HG03280 (cell line): ENCODE measurements around the gene CAPN15.

Source experiments
- ATAC-seq: cut with Tn5 transposase; IDR thresholded peaks from one replicate; pipeline ENCODE4 v1.9.1; 2021; ENCODE audit warnings: mild to moderate bottlenecking, moderate library complexity; ENCODE audit not compliant: unreplicated experiment

CAPN15 gene

GRCh38 chr16:574021-574760 lies 46.7 kb downstream of the CAPN15 start:
- ATAC-seq: no peak

DNA sequence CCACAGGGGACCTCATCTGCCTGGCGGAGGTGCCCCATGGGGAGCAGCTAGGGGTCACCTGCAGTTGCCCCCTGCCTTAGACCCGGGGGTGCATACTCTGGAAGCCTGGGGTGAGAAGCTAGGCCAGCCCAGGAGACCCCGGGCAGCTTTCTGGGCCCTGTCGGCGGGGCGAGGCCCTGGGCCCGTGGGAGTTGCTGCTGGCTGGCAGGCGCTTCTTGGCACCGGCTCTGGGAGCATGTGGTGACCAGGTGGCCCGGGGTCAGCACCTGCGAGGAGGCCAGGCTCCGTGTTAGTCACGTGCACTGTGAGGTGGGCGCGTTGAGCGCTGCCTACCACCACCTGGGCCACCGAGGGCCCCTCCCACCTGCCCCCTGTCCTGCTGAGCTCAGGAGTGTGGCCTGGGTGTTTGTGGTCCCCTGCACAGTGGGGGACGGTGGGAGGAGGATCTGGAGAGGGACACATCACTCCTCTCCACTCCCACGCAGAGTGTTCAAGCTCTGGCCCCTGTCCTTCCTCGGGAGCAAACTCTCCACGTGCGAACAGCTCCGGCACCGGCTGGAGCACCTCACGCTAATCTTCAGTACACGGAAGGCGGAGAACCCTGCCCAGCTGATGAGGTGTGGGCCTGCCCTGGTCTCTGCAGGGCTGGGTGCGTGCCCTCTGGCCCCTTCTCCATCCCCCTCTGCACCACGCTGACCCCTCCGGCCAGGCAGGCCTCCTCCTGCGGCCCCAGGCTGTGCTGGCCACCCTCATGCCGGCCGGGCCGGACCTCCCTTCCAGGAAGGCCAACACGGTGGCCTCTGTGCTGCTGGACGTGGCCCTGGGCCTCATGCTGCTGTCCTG lies 48.1 kb downstream of the CAPN15 start:
- ATAC-seq: no peak

DNA sequence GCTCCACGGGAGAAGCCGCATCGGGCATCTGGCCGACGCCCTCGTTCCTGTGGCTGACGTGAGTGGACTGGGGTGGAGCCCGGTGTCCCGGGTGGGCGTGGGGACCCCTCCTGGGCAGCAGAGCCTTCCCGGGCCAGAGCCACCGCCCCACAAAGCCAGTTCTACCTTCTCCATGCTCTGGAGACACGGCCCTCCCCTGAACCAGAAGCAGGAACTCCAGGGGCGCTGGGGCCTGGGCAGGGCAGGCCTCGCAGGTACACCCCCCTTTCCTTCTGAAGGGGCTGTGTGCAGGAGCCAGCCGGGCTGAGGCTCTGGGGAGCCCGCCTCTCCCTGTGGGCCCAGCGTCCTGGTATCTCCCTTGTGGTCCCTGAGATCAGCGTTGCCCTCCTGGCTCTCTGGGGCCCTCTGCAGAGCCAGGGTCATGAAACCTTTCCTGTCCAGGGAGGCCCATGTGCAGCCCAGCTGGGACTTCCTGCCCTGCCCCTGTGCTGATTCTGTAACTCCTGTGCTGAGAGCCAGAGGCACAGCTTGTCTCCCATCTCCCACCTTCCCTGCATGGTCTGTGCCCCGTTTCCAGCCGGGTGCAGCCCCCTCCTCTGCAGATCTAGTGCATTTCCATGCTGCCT lies 48.8 kb downstream of the CAPN15 start:
- no peak for ATAC-seq

DNA sequence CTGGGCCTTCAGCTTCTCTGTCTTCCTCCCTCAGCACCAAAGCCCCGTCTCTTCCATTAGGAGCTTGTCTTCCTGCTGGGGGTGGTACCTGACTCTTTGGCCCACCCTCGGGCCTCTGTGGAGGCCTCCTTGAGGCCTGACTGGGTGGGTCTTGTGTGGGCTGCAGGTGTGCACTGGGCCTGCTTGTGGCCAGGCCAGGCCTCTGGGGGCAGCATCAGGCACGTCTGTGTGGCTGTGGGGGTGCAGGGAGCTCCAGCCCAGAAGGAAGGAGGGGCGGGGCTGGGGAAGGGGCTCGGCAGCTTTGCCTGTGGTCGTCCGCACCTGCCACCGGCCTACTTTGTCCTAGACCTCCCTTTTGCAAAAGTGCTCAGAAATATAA lies 49.3 kb downstream of the CAPN15 start:
- ATAC-seq: no peak

DNA sequence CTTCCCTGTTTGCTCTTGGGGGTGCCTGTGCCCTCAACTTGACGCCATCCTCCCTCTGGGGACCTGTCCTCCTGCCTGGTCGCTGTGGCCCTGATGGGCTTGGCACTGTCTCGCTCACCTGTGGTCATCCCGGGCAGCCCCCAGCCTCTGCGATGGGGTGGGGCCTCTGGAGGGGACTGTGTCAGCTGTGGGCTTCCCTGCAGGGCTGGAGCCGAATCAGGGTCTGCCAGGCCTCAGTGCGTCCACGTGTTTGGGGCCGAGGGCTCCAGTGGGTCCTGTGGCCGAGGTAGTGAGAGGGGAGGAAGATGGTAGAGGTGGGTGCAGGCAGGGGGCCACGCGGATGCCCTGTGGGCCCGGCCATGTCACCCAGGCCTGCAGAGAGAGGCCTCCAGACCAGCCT lies 50.3 kb downstream of the CAPN15 start:
- ATAC-seq: no peak

DNA sequence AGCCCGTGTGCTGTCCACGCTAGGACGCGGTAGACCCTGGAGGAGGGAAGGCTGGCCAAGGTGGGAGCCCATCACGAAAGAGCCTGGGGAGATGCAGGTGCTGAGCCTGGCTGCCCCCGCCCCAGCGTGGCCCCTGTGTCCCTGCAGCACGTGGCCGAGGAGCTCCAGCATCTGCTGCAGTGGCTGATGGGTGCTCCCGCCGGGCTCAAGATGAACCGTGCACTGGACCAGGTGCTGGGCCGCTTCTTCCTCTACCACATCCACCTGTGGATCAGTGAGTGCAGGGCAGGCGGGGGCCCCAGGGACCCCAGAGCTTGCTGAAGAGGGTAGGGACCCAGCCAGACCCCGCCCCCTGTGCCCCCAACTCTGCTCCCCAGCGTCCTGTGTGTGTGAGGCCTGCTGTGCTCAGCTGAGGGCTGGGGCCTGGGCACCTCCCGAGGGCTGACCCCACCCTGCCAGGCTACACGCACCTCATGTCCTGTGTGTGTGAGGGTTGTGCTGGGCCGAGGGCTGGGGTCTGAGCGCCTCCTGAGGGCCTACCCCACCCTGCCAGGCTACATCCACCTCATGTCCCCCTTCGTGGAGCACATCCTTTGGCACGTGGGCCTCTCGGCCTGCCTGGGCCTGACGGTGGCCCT lies 50.8 kb downstream of the CAPN15 start:
- ATAC-seq: no peak

DNA sequence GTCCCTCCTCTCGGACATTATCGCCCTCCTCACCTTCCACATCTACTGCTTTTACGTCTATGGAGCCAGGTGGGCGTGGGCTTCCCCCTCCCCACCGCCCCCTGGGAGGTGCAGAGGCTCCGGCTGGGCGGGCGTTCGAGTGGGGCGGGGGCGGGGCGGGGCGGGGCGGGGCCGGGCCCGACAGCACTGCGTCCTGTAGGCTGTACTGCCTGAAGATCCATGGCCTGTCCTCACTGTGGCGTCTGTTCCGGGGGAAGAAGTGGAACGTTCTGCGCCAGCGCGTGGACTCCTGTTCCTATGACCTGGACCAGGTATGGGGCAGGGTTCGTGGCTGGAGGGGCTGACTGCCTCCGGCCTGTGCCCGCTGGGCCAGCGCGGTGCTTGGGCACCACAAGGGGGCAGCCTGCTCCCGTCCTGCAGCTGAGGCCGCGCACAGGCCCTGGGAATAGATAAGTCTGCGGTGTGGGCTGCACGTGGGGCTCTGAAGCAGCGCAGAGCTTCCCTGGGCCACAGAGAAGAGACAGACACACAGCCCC lies 51.4 kb downstream of the CAPN15 start:
- ATAC-seq: no peak

DNA sequence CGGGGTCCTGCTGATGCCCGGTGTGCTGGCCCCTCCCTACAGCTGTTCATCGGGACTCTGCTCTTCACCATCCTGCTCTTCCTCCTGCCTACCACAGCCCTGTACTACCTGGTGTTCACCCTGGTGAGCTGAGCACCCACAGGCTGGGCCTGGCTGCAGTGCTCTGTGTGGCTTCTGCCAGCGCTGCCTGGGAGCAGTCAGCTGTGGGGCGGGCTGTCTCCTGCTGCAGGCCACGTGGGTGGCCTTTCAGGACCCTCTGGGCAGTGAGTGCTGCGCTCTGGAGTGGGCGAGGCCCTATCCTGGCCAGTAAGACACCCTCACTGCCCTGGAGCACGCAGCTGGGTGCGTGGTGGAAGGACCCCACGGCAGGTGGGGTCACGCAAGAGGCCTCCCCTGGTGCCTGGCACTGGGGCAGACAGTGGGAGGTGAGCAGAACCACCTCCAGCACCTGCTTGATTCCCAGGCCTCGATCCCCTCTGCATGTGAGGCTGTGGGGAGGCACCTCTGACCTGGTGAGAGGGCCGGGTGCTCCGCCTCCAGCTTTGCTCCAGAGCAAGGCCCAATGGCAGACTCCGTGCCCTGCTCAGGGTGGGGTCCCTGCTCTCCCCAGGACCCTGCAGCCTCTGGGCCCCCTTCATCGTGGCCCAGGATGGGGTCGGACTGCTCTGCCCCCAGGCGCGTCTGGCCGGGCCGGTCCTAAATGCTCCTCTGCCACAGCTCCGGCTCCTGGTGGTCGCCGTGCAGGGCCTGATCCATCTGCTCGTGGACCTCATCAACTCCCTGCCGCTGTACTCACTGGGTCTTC lies 52.8 kb downstream of the CAPN15 start:
- no peak for ATAC-seq

DNA sequence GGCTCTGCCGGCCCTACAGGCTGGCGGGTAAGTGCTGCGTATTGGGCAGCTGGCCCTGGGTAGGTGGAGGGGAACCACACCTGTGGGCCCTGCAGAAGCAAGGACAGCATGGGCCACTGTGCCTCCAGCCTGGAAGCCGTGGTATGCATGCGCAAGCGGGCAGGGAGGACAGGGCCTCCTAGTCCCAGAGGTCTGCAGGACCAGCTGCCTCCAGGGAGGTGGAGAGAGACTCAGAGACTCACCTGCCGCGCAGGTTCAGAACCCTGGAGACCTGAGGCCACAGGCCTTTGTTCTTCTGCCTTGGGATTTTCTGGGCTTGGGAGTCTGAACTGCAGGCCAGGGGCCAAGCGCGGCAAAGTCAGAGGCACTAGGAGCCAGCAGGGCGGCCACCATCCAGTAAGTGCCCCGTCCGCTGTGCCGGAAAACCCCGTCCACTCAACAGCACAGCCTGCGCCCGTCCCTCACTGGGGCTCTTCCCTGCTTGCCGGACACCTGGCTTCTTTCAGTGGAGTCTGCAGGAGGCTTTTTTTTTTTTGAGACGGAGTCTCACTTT lies 53.5 kb downstream of the CAPN15 start:
- ATAC-seq: no peak

- no peak for ATAC-seq
Observed at GRCh38 chr16:582218-582613, 54.7 kb downstream of the CAPN15 start.

DNA sequence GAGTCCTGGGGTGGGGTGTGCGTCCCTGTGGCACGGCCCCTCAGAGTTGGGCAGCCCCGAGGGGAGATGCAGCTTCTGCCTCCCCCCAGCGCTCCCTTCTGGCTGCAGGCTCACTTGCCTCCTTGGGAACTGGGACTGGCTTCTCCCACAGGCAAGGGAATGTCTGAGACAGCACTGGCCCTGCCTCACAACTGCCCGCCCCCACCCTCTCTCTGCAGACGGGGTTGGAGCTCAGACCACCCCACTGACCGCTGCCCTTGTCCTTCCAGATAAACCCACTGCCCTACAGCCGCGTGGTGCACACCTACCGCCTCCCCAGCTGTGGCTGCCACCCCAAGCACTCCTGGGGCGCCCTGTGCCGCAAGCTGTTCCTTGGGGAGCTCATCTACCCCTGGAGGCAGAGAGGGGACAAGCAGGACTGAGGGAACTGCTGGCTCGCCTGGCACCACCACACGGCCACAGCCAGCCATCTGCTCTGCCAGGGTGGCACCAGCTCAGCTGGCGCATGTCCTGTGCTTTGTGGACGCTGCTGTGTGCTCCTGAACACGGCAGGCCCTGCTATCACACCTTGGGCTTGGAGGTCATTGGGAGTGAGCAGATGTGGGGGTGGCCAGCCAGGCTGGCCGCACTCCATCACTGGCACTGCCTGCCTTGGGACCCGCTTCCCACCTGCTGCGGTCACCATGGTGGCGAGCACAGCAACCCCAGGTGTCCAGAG lies 55.3 kb downstream of the CAPN15 start:
- ATAC-seq: no peak

DNA sequence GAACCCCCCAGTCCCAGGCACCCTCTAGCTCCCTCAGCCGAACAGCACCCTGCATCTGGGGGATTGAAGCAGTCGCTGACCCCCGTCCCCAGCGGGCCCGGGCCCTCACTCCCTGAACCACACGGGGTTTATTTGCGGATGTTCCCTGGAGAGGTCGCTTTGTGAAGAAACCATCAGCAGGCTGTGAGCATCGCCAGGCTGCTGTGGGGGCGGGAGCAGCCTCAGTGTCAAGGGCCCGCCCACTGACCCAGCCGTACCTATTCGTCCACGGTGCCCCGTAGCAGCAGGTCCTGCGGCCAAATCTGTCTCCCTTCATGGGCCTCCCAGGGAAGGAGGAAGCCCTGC lies 55.9 kb downstream of the CAPN15 start:
- ATAC-seq: no peak

GRCh38 chr16:583815-584591 lies 56.5 kb downstream of the CAPN15 start:
- ATAC-seq: no peak

DNA sequence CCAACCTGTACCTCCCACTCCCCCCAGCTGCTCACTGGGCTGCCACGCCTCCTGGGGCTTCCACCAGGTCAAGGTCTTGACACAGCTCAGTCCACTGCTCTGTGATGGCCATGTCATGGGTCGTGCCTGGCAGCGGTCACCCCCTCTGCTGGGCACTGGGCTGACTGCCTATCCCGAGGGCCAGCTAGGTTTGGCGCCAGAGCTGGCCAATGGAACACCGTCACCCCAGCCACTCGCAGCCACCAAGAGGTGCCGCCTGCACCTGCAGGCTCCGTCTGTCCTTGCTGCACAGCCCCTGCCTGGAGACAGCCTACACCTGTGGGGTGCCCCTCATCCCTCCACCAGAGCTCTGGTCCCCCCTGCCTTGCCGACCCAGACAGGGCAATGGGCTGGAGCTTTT lies 57.8 kb downstream of the CAPN15 start:
- no peak for ATAC-seq

DNA sequence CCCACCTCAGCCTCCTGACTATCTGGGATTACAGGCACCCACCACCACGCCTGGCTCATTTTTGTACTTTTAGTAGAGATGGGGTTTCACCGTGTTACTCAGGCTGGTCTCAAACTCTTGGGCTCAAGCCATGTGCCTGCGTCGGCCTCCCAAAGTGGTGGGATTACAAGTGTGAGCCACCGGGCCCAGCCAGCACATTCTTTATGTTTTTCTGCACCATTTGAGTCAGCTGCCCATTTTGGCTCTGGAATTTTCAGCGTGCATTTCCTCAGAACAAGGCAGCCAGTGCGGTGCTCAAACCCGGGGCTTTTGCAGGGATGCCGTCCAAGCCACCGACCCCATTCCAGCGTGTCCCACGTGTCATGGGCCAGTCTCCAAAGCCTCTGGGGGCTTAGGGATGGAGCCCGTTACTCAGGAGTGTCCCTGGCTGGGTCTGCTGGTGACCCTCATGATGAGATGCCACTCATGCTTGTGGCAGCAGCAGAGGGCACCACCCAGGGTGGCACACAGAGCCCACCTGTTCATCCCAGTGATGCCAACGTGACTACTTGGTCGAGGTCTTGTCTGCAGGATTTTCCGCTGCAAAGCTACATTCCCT lies 58.6 kb downstream of the CAPN15 start:
- no peak for ATAC-seq

- ATAC-seq: no peak
Observed at GRCh38 chr16:586645-587590, 59.4 kb downstream of the CAPN15 start.

DNA sequence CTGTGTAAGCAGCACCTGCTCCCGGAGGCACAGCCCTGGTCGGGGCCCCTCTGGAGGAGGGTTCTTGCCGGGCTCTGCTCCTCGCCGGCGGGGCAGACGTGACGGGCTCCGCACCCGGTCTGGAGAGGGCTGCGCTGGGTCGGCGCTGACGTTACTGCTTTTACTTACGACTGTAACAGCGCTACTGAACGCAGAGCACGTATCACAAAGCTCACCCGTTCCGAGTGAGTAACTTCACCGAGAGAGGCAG lies 61.1 kb downstream of the CAPN15 start:
- peak; percentile 2 for ATAC-seq
